Left ventricle myocardium inferior (tissue), 1 donor: ENCODE measurements around the gene DVL2. TPM values are rescaled to one million over a fixed set of nuclear protein-coding genes. Genes with fewer than 3 reads are reported as not detected.

ENCODE experiments used
- DNase-seq: peaks from one replicate; pipeline ENCODE4 v3.0.0-alpha.2; 2020
- H3K27ac ChIP-seq: fragments of 200-600 bp; replicated peaks from 2 replicates; pipeline ENCODE4 v1.8.0; 2021
- H3K27me3 ChIP-seq: fragments of 200-600 bp; 2 replicates; pipeline ENCODE4 v1.8.0; 2021; ENCODE audit warnings: low read depth
- H3K36me3 ChIP-seq: fragments of 200-600 bp; 2 replicates; pipeline ENCODE4 v1.8.0; 2021
- H3K4me1 ChIP-seq: fragments of 200-600 bp; 2 replicates; pipeline ENCODE4 v1.8.0; 2021
- H3K4me3 ChIP-seq: fragments of 200-600 bp; 2 replicates; pipeline ENCODE4 v1.8.0; 2021; ENCODE audit warnings: mild to moderate bottlenecking, moderate library complexity
- H3K9me3 ChIP-seq: fragments of 200-600 bp; replicated peaks from 2 replicates; pipeline ENCODE4 v1.8.0; 2021
- intact Hi-C: fragments of 100-400 bp; cut with micrococcal nuclease; formaldehyde crosslinking; loops from one replicate; pipeline ENCODE4 v1.11.0; 2022
- total RNA-seq: library from RNA; stranded (reverse); fragmentation: NEBNext Ultra II Directional; extraction: Animal tissue kit (Norgen Biotek cat#: 25700); gene quantifications from one replicate; pipeline ENCODE4 v1.2.1, GENCODE V29; 2021
- TF ChIP-seq, protein P1 (sequence below): fragments of 200-600 bp; IDR thresholded peaks from 2 replicates; pipeline ENCODE4 v1.8.0; 2021; ENCODE audit warnings: antibody characterized with exemption, mild to moderate bottlenecking, borderline replicate concordance
- donor health status: DM: no; HTN: yes; CAD: no; lungs with severe emphysema.

Gene DVL2
- total RNA-seq, 1 donor from 2014 or later = 19.8 TPM

DNA sequence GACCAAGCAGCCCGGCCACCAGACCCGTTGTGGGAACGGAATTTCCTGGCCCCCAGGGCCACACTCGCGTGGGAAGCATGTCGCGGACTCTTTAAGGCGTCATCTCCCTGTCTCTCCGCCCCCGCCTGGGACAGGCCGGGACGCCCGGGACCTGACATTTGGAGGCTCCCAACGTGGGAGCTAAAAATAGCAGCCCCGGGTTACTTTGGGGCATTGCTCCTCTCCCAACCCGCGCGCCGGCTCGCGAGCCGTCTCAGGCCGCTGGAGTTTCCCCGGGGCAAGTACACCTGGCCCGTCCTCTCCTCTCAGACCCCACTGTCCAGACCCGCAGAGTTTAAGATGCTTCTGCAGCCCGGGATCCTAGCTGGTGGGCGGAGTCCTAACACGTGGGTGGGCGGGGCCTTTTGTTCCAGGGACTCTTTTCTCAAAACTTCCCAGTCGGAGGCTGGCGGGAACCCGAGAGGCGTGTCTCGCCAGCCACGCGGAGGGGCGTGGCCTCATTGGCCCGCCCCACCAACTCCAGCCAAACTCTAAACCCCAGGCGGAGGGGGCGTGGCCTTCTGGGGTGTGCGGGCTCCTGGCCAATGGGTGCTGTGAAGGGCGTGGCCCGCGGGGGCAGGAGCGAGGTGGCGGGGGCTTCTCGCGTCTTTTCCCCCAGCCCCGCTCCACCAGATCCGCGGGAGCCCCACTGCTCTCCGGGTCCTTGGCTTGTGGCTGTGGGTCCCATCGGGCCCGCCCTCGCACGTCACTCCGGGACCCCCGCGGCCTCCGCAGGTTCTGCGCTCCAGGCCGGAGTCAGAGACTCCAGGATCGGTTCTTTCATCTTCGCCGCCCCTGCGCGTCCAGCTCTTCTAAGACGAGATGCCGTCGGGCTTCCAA, 47.0 kb upstream of the DVL2 start, which contains the start of gene SLC2A4:
Gene SLC2A4 (plus strand): TSS at position 645 of the 879 bp plus-strand sequence. CDS start 217 bp downstream, at position 862.
- Histone ChIP-seq H3K27me3 (peaks cover 38% of the 10 kb centered on the region), H3K27ac (peak within 1 kb of the TSS; percentile 95), H3K4me3 (peak within 1 kb of the TSS; percentile 76), H3K9me3 (no peaks in the 10 kb centered on the region), H3K36me3 (peaks cover 29% of the 10 kb centered on the region), H3K4me1 (peaks cover 61% of the 10 kb centered on the region)
- intact Hi-C loops = no loop called here
- DNase-seq = peak; percentile 94
- TF ChIP-seq, protein P1, sequence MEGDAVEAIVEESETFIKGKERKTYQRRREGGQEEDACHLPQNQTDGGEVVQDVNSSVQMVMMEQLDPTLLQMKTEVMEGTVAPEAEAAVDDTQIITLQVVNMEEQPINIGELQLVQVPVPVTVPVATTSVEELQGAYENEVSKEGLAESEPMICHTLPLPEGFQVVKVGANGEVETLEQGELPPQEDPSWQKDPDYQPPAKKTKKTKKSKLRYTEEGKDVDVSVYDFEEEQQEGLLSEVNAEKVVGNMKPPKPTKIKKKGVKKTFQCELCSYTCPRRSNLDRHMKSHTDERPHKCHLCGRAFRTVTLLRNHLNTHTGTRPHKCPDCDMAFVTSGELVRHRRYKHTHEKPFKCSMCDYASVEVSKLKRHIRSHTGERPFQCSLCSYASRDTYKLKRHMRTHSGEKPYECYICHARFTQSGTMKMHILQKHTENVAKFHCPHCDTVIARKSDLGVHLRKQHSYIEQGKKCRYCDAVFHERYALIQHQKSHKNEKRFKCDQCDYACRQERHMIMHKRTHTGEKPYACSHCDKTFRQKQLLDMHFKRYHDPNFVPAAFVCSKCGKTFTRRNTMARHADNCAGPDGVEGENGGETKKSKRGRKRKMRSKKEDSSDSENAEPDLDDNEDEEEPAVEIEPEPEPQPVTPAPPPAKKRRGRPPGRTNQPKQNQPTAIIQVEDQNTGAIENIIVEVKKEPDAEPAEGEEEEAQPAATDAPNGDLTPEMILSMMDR = no peak

DNA sequence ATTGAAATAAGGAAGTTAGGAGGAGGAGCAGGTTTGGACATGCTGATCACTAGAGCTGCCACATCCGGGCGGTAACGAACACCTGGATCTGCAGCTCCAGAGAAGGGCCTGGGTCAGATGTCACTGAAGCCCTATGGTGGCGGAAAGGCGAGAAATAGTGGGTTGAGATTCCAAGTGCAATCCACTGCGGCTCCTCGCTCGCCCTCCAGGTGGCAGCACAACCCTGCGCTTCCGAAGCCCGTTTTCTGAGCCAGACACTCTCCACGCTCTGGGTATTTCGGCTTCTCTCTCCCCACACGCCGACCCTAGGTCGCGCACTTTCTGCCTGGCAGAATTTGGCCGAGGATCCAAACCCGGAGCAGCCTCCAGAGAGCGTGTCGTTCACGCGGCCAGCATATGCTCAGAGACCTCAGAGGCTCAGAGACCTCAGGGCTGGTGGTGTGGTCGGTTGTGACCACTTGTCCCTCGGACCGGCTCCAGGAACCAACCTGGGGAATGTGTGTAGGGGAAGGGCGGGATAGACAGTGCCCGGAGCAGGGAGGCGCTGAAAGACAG, 46.3 kb upstream of the DVL2 start:
- intact Hi-C loops = no loop called here
- Histone ChIP-seq H3K27me3 (peaks cover 38% of the 10 kb centered on the region), H3K4me1 (peaks cover 54% of the 10 kb centered on the region), H3K27ac (peak overlapping the region; percentile 95), H3K4me3 (peak overlapping the region; percentile 76), H3K36me3 (peaks cover 22% of the 10 kb centered on the region), H3K9me3 (no peaks in the 10 kb centered on the region)
- TF ChIP-seq, protein P1 = peak; percentile 98
- DNase-seq = peak; percentile 85

DNA sequence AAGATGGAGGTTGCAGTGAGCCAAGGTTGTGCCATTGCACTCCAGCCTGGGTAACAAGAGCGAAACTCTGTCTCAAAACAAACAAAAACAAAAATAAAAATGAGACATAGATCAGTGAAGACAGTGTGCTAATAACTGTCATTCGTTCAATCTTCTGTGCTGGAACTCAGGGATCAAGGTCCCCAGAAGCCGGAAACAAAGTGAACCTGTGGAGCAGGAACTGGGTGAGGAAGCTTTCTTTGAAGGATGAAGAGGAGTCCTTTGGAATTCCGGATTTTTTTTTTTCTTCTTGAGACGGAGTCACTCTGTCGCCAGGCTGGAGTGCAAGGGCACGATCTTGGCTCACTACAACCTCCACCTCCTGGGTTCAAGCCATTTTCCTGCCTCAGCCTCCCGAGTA, 45.1 kb upstream of the DVL2 start:
- Histone ChIP-seq H3K27me3 (peaks cover 31% of the 10 kb centered on the region), H3K4me1 (peaks cover 42% of the 10 kb centered on the region), H3K36me3 (peaks cover 10% of the 10 kb centered on the region), H3K9me3 (no peaks in the 10 kb centered on the region), H3K27ac (no peak overlapping the region), H3K4me3 (no peak overlapping the region)
- intact Hi-C loops = loop anchor here (10.0 kb wide), 1 partner anchor 65 kb away; no protein-coding TSS in a partner anchor
- TF ChIP-seq, protein P1 = no peak
- no peak for DNase-seq

DNA sequence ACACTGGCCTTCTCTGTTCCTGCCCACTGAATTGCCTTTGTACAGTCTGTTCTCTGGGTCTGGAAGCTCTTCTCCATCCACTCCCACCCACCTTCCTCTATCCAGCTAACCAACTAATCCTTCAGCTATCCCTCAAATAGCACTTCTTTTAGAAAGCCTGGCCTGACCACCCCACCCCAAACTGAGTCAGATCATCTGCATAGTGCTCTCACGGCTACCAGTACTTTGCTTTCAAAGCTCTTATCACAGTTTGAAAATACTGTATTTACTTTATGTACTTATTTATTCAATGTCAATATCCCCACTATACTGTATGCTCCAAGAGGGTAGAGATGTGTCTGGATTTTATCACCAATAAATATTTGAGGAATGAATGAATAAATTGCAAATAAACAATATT, 32.5 kb upstream of the DVL2 start:
- intact Hi-C loops = no loop called here
- Histone ChIP-seq H3K4me1 (peaks cover 19% of the 10 kb centered on the region), H3K36me3 (no peaks in the 10 kb centered on the region), H3K9me3 (no peaks in the 10 kb centered on the region), H3K4me3 (no peak overlapping the region), H3K27ac (no peak overlapping the region), H3K27me3 (peaks cover 94% of the 10 kb centered on the region)
- TF ChIP-seq, protein P1 = no peak
- no peak for DNase-seq

DNA sequence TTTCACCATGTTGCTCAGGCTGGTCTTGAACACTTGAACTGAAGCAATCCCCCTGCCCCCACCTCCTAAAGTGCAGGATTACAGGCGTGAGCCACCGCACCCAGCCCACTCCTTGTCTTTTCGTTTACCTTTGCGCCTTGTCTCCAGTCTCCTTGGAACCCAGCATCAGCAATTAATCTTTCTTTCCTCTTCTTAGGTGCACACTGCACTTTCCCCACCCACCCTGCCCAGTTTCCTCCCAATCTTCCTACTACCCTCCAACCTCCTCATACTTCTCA, 29.4 kb upstream of the DVL2 start:
- Histone ChIP-seq H3K4me1 (peaks cover 33% of the 10 kb centered on the region), H3K4me3 (peak overlapping the region; percentile 68), H3K36me3 (peaks cover 7% of the 10 kb centered on the region), H3K9me3 (no peaks in the 10 kb centered on the region), H3K27me3 (peaks cover 81% of the 10 kb centered on the region), H3K27ac (no peak overlapping the region)
- TF ChIP-seq, protein P1 = no peak
- intact Hi-C loops = no loop called here
- DNase-seq = no peak
